ENCODE measurements around the gene C12orf43.

- TF ChIP-seq CTCF (IDR thresholded peaks at IDR 0.05) (no peak), POLR2A (IDR thresholded peaks at IDR 0.05) (no peak)
Observed at GRCh38 chr12:121022713-121023112, 6.4 kb upstream of the C12orf43 start.
